Bone marrow (tissue), 2 donors: ENCODE results near the gene CELF2.

ENCODE experiments used
- DNase-seq, 2 donors: peaks; one replicate each; lab custom pipeline; 2025; lab: John Stamatoyannopoulos, UW

CELF2 gene

DNA sequence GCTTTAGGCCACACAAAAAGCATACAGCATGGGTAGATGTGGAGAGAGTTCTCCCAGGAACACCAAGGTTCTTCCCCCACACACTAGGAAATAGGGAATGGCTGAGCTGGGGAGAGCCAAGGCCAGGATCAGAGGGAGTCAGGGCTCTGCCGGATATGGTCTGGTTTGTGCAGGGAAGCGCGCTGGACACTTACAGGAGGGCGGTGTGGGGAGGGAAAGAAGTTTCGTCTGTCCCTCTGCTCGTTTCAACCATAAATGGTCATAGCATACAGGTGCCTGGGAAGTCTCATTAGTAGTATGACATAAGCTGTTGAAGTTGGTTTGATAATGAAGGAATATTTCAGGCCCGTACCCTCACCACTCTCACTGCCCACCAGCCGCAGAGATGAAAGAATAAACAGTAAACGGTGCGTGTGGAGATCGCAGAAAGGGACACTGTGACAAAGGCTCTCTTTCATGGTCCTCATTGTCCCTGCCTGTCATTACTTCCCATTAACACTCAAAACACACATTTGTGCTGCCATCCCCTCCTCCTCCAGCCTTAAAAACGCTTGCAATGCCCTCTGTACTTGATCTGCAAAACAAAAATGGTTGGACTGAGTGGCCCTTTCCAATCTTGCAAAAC, 207.2 kb downstream of the CELF2 start:
- no peak for DNase-seq

GRCh38 chr10:11225935-11226334, 208.3 kb downstream of the CELF2 start:
- DNase-seq, result peak; percentile 15 to 66

GRCh38 chr10:11227103-11227502, 209.4 kb downstream of the CELF2 start:
- no peak for DNase-seq

DNA sequence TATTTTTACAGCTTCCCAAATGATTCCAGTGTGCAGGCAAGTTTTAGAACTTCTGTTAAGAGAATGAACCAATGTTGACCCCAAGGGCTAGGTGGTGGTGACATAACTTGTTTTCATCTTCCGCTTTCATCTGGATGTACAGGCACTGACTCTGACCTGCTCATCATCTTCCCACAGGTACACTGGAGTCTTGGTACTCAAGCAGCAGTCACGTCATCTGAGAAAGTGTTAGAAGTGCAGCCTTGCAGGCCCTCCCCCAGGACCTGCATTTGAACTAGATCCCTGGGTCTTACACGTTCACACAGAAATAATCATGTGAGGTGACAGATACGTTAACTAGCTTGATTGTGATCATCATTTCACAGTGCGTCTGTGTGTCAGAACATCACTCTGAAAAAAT, 212.2 kb downstream of the CELF2 start:
- no peak for DNase-seq

DNA sequence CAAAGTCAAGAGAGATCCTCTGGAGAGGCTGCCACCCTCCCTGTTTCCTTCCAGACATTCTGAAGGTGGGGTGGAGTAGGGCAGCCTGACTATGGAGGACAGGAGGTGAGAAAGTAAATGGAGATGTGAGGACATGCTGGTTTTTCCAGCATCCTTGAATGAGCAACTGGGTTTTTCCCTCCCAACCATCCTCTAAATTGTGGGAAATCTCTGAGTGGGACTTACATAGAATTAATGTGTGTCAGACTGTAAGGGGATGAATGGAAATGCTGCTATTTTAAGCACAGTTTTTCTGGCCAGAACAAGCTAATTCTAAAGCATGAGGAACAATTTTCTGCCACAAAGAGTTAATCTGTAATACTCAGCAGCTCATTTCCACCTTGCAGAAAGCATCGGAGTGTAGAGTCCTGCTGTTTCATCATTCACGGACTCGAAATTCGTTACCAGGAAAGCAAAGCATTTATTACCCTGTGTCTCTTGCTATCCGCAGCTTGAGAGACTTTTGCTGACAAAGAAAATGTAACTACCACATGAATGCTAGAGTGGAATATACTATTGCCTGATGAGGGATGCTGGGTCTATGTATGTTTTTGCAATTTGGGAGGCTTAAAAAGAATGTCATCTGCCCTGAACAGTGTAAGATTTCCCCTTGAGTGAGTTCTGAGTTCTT, 213.0 kb downstream of the CELF2 start:
- no peak for DNase-seq

DNA sequence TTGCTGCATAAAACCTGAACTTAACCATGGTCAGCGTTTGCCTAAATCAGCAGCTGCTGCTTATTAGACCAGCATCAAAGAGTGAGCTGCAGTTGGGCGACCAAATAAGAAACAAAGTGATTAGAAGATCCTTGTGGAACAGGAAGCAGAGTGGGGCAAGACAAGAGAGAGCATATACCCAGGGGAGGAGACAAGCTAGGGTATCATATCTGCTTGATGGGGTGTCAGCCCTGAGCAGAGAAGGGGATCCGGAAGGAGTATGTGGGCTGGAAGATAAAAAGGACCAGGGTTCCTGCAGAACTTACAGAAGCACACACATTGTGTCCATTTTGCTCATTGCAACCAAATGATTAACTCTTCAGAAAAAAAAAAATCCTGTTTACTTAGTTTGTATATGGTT, 213.6 kb downstream of the CELF2 start:
- DNase-seq, result no peak

GRCh38 chr10:11232222-11232961, 214.7 kb downstream of the CELF2 start:
- no peak for DNase-seq

GRCh38 chr10:11234857-11235531, 217.3 kb downstream of the CELF2 start:
- DNase-seq, result no peak

GRCh38 chr10:11235771-11236170, 218.1 kb downstream of the CELF2 start:
- no peak for DNase-seq

GRCh38 chr10:11236234-11236633, 218.6 kb downstream of the CELF2 start:
- no peak for DNase-seq

- no peak for DNase-seq
Measured at GRCh38 chr10:11237571-11237970, 219.9 kb downstream of the CELF2 start.

- no peak for DNase-seq
Measured at GRCh38 chr10:11238893-11239292, 221.2 kb downstream of the CELF2 start.

DNA sequence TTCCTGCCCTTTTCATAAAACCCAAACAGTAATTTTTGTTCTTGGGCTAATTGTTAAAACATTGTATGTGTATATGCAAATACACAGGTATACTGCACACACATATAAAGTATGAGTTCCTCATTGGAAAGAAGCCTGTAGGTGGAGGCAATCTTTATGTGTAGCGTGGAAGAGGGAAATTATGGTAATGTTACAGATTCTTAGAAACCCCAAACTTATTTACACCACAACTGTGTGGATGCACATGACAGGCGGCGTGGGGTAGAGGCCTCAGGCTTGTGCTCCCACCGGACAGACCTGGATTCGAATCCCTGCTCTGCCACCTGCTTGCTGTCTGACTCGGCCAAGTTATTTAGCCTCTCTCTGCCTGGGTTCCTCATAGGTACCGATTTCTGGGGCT, 223.0 kb downstream of the CELF2 start:
- DNase-seq, result no peak

- no peak for DNase-seq
Measured at GRCh38 chr10:11242443-11243387, 225.0 kb downstream of the CELF2 start.

DNA sequence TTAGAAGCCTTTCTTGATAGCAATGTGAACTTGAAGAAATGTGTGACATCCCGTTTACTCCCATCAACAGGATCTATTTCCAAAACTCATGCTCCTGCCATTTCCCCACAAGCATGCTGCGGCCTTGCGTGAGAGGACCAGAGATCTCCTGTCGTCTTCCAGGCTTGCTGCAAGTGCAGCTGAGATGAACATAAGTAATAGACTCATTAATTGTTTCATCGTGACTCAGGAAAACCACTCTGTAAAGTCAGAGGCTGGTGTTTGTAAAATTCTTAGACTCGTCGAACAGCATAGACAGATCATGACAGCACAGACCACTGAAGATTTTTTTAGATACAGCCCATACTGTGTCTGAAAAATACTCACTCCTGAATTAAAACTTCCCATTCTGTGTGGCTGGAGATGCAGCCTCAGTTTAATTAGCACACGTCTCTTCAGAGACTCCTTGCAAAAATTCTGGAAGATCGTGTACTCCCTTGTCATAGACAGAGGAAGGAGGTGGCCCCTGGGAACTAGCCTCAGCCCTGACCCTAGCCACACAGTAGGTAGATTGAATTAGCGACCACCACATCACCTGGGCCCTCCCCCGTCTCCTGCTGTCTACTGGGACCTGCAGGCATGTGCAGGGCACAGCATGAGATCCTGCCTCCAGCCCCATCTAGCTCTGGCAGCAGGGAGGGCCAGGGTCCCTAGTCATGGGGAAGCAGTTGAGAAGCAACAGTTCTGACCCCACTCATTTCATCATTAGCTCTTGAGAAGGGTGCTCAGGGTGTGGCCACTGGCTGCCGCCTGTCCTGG, 226.0 kb downstream of the CELF2 start:
- DNase-seq, result no peak

DNA sequence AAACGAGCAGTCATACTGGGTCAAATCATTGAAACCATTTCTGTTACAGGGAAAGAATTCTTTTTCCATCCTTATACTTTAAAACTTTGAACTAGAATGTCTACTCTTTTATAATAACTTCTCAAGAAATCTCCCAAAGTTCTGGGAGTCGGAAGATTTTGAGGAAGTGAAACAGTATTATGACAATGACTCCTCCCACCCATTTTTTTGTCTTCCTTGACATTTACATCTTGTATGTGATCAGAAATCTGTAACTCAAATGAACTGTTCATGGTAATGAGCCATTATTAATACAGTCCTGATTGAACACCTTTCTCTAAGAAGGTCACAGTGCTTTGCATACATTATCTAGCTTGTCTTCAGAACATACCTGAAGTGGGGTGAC, 227.4 kb downstream of the CELF2 start:
- DNase-seq, result no peak

DNA sequence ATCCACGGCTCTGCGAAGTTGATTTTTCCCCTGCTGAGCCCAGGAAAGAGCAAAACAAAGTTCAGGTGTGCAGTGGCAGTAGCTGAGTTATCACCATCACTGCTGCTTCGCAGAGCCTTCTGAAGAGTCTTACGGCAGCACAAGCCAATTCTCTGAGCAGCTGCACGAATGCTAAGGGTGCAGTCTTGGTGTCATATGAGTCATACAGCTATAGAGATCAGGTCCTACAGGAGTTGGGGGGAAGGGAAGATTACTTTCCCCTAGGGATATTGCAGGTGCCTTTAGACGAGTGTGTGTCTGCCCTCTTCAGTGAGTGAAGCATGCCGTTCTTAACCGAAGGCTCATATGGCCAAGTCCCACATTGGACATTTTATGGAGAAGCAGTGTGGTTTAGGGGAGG, 227.8 kb downstream of the CELF2 start:
- DNase-seq, result no peak

DNA sequence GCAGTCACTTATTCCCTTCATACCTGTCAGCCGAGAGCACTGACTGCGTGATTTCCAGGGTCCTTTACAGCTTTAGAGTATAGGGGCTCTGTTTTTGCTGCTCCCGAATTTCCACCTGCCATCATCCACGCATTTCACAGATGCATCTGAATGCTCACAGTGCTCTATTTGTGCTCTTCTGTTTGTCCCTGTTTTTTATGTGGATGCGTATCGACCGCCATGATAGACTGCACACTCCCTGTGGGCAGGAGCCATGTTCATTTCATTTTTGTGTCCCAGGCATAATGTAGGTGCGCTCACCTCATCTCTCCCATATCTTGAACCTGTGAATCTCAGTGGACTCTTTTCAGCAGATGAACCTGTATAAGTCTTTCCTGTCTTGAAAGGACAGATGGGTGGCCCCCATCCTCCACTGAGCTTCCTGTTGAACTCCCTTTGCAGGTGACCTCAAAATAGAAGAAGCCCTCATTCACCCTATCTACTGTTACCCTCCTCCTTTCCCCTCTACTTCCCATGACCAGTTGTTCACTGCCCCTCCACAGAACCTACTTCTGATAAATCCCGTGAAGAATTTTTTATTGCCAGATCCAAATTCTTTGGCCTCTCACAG, 228.4 kb downstream of the CELF2 start:
- no peak for DNase-seq

DNA sequence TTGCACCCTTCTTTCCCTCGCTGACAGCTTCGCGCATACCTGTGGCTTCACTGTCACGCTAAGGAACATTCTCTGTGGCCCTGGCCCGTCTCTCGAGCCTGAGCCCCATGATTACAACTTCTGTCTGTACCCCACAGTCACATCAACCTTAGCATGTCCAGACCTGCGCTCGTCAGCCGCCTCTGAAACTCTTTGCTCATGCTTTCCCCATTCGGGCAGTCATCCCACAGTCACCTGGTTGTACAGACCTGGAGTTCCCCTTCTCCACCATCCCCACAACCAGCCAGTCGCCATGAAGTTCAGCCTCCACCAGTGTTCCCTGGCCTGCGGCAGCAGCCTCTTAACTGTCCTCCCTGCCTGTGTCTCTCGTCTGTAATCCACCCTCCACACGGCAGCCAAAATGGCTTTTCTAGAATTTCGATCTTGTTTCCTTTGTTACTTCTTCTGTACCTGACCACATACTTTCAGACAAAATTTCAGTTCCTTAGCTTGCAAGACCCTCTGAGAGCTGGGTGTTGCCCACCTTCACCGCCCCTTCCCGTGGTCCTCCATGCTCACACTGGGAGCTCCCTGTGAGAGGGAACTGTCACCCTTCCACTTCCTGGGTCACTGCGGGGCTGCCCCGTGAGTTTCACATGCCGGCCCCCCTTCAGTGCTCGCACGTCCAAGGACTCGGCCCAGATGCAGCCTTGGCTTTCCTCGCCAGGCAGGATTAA, 229.2 kb downstream of the CELF2 start:
- DNase-seq, result no peak
